Dendritic cell treated with granulocyte-macrophage colony-stimulating factor and Interleukin-4, amounts not matched to agents 40 ng/mL and 50 ng/mL, for 4 days (primary cell): ENCODE data around the gene ATOH7.
"Not testable (repeated sequence)": the region's sequence is repeated elsewhere in the genome, so short reads cannot be mapped to it uniquely, and the experiment has no call there.

Experiments
- H3K27ac Mint-ChIP-seq: one replicate; pipeline ENCODE4 v1.8.0; 2022; ENCODE audit warnings: mild to moderate bottlenecking, mixed read lengths
- H3K27me3 Mint-ChIP-seq: one replicate; pipeline ENCODE4 v1.8.0; 2022; ENCODE audit warnings: mild to moderate bottlenecking, mixed read lengths
- H3K36me3 Mint-ChIP-seq: one replicate; pipeline ENCODE4 v1.8.0; 2022; ENCODE audit warnings: low read depth, mixed read lengths
- H3K4me1 Mint-ChIP-seq: one replicate; pipeline ENCODE4 v1.8.0; 2022; ENCODE audit warnings: low read depth, mixed read lengths
- H3K4me3 Mint-ChIP-seq: one replicate; pipeline ENCODE4 v1.8.0; 2022; ENCODE audit warnings: mild to moderate bottlenecking, moderate library complexity, mixed read lengths
- H3K9me3 Mint-ChIP-seq: one replicate; pipeline ENCODE4 v1.8.0; 2022; ENCODE audit warnings: mixed read lengths
- intact Hi-C: fragments of 100-400 bp; cut with micrococcal nuclease; formaldehyde crosslinking; loops from one replicate; pipeline ENCODE4 v1.15.0; 2022

ATOH7 gene

GRCh38 chr10:68223535-68224165 lies 8.3 kb downstream of the ATOH7 start:
- Mint-ChIP-seq H3K27ac (no peak overlapping the region), H3K9me3 (no peaks in the 10 kb centered on the region), H3K36me3 (no peaks in the 10 kb centered on the region), H3K4me1 (peaks cover 6% of the 10 kb centered on the region), H3K4me3 (no peak overlapping the region), H3K27me3 (peaks cover 9% of the 10 kb centered on the region)
- intact Hi-C loops: no loop called here

GRCh38 chr10:68222391-68222790 lies 9.5 kb downstream of the ATOH7 start:
- Mint-ChIP-seq H3K27ac (no peak overlapping the region), H3K4me1 (peaks cover 6% of the 10 kb centered on the region), H3K4me3 (no peak overlapping the region), H3K36me3 (no peaks in the 10 kb centered on the region), H3K27me3 (peaks cover 2% of the 10 kb centered on the region), H3K9me3 (no peaks in the 10 kb centered on the region)
- intact Hi-C loops: no loop called here

GRCh38 chr10:68221196-68221595 lies 10.7 kb downstream of the ATOH7 start:
- H3K9me3 Mint-ChIP-seq: no peaks in the 10 kb centered on the region
- peaks cover 2% of the 10 kb centered on the region for H3K27me3 Mint-ChIP-seq
- H3K36me3 Mint-ChIP-seq: no peaks in the 10 kb centered on the region
- intact Hi-C loops: no loop called here
- no peak overlapping the region for H3K27ac Mint-ChIP-seq
- no peak overlapping the region for H3K4me3 Mint-ChIP-seq
- peaks cover 6% of the 10 kb centered on the region for H3K4me1 Mint-ChIP-seq

GRCh38 chr10:68218786-68219185 lies 13.1 kb downstream of the ATOH7 start:
- no peak overlapping the region for H3K4me3 Mint-ChIP-seq
- no peak overlapping the region for H3K27ac Mint-ChIP-seq
- no peaks in the 10 kb centered on the region for H3K36me3 Mint-ChIP-seq
- intact Hi-C loops: no loop called here
- peaks cover 6% of the 10 kb centered on the region for H3K4me1 Mint-ChIP-seq
- H3K9me3 Mint-ChIP-seq: no peaks in the 10 kb centered on the region
- H3K27me3 Mint-ChIP-seq: peaks cover 2% of the 10 kb centered on the region

- H3K4me3 Mint-ChIP-seq: no peak overlapping the region
- no peaks in the 10 kb centered on the region for H3K27me3 Mint-ChIP-seq
- intact Hi-C loops: loop anchor here (1.0 kb wide), 2 partner anchors 89 to 135 kb away; no protein-coding TSS in a partner anchor
- H3K36me3 Mint-ChIP-seq: no peaks in the 10 kb centered on the region
- H3K9me3 Mint-ChIP-seq: no peaks in the 10 kb centered on the region
- no peaks in the 10 kb centered on the region for H3K4me1 Mint-ChIP-seq
- H3K27ac Mint-ChIP-seq: no peak overlapping the region
These were observed 19.1 kb downstream of the ATOH7 start for GRCh38 chr10:68212721-68213352.

GRCh38 chr10:68211669-68212068 lies 20.2 kb downstream of the ATOH7 start:
- intact Hi-C loops: loop anchor here (1.0 kb wide), 2 partner anchors 91 to 137 kb away; no protein-coding TSS in a partner anchor
- Mint-ChIP-seq H3K27ac (no peak overlapping the region), H3K4me1 (no peaks in the 10 kb centered on the region), H3K27me3 (no peaks in the 10 kb centered on the region), H3K4me3 (no peak overlapping the region), H3K36me3 (no peaks in the 10 kb centered on the region), H3K9me3 (no peaks in the 10 kb centered on the region)

- H3K27ac Mint-ChIP-seq: no peak overlapping the region
These were observed 23.4 kb downstream of the ATOH7 start for GRCh38 chr10:68208424-68209042.

GRCh38 chr10:68202960-68203353 lies 29.0 kb downstream of the ATOH7 start:
- H3K4me1 Mint-ChIP-seq: peaks cover 7% of the 10 kb centered on the region
- no peak overlapping the region for H3K4me3 Mint-ChIP-seq
- peaks cover 9% of the 10 kb centered on the region for H3K27me3 Mint-ChIP-seq
- no peaks in the 10 kb centered on the region for H3K36me3 Mint-ChIP-seq
- no peak overlapping the region for H3K27ac Mint-ChIP-seq
- intact Hi-C loops: no loop called here
- no peaks in the 10 kb centered on the region for H3K9me3 Mint-ChIP-seq

More at GRCh38 chr10:68208424-68209042, 23.4 kb downstream of the ATOH7 start:
- H3K36me3 Mint-ChIP-seq: no peaks in the 10 kb centered on the region
- no peaks in the 10 kb centered on the region for H3K9me3 Mint-ChIP-seq
- no peak overlapping the region for H3K4me3 Mint-ChIP-seq
- H3K27me3 Mint-ChIP-seq: peaks cover 4% of the 10 kb centered on the region
- intact Hi-C loops: no loop called here
- no peaks in the 10 kb centered on the region for H3K4me1 Mint-ChIP-seq

GRCh38 chr10:68196701-68197100 lies 35.2 kb downstream of the ATOH7 start:
- Mint-ChIP-seq H3K27me3 (peaks cover 11% of the 10 kb centered on the region), H3K9me3 (no peaks in the 10 kb centered on the region), H3K4me3 (no peak overlapping the region), H3K27ac (no peak overlapping the region), H3K36me3 (no peaks in the 10 kb centered on the region), H3K4me1 (no peaks in the 10 kb centered on the region)
- intact Hi-C loops: no loop called here

GRCh38 chr10:68195776-68196175 lies 36.1 kb downstream of the ATOH7 start:
- intact Hi-C loops, H3K27ac Mint-ChIP-seq, H3K36me3 Mint-ChIP-seq, H3K4me1 Mint-ChIP-seq, H3K4me3 Mint-ChIP-seq, H3K9me3 Mint-ChIP-seq: not testable (repeated sequence)
- peaks cover 11% of the 10 kb centered on the region for H3K27me3 Mint-ChIP-seq

- H3K27ac Mint-ChIP-seq: no peak overlapping the region
- intact Hi-C loops: no loop called here
These were observed 37.6 kb downstream of the ATOH7 start for GRCh38 chr10:68194290-68194689.

GRCh38 chr10:68192113-68192512 lies 39.8 kb downstream of the ATOH7 start:
- intact Hi-C loops: no loop called here
- Mint-ChIP-seq H3K4me1 (no peaks in the 10 kb centered on the region), H3K27ac (no peak overlapping the region)

More at GRCh38 chr10:68194290-68194689, 37.6 kb downstream of the ATOH7 start:
- Mint-ChIP-seq H3K36me3 (no peaks in the 10 kb centered on the region), H3K9me3 (no peaks in the 10 kb centered on the region), H3K4me3 (no peak overlapping the region), H3K27me3 (peaks cover 11% of the 10 kb centered on the region), H3K4me1 (no peaks in the 10 kb centered on the region)

GRCh38 chr10:68188835-68189234 lies 43.1 kb downstream of the ATOH7 start:
- H3K9me3 Mint-ChIP-seq: no peaks in the 10 kb centered on the region
- intact Hi-C loops: no loop called here
- no peak overlapping the region for H3K27ac Mint-ChIP-seq
- no peaks in the 10 kb centered on the region for H3K36me3 Mint-ChIP-seq
- H3K4me1 Mint-ChIP-seq: no peaks in the 10 kb centered on the region
- H3K27me3 Mint-ChIP-seq: peaks cover 20% of the 10 kb centered on the region
- no peak overlapping the region for H3K4me3 Mint-ChIP-seq

More at GRCh38 chr10:68192113-68192512, 39.8 kb downstream of the ATOH7 start:
- Mint-ChIP-seq H3K4me3 (no peak overlapping the region), H3K27me3 (peaks cover 9% of the 10 kb centered on the region), H3K9me3 (no peaks in the 10 kb centered on the region), H3K36me3 (no peaks in the 10 kb centered on the region)

GRCh38 chr10:68185085-68185484 lies 46.8 kb downstream of the ATOH7 start:
- intact Hi-C loops: no loop called here
- Mint-ChIP-seq H3K4me3 (no peak overlapping the region), H3K27me3 (peaks cover 20% of the 10 kb centered on the region), H3K4me1 (no peaks in the 10 kb centered on the region), H3K36me3 (no peaks in the 10 kb centered on the region), H3K9me3 (no peaks in the 10 kb centered on the region), H3K27ac (no peak overlapping the region)
